Glutamatergic neuron (in vitro differentiated cells): Measurements from ENCODE around the gene NEDD4. TPM values are rescaled to one million over a fixed set of nuclear protein-coding genes. Genes with fewer than 3 reads are reported as not detected.

Source experiments
- DNase-seq: peaks from one replicate; pipeline ENCODE4 v3.0.0; 2022
- H3K27ac Mint-ChIP-seq: one replicate; pipeline ENCODE4 v1.8.0; 2020; ENCODE audit warnings: mild to moderate bottlenecking, mixed read lengths, inconsistent platforms; ENCODE audit not compliant: unreplicated experiment
- H3K27me3 Mint-ChIP-seq: one replicate; pipeline ENCODE4 v1.8.0; 2020; ENCODE audit warnings: mild to moderate bottlenecking, moderate library complexity, mixed read lengths, inconsistent platforms; ENCODE audit not compliant: unreplicated experiment
- H3K36me3 Mint-ChIP-seq: one replicate; pipeline ENCODE4 v1.8.0; 2020; ENCODE audit warnings: mild to moderate bottlenecking, mixed read lengths, inconsistent platforms; ENCODE audit not compliant: unreplicated experiment
- H3K4me1 Mint-ChIP-seq: one replicate; pipeline ENCODE4 v1.8.0; 2020; ENCODE audit warnings: mild to moderate bottlenecking, low read depth, mixed read lengths, inconsistent platforms; ENCODE audit not compliant: unreplicated experiment
- H3K4me3 Mint-ChIP-seq: one replicate; pipeline ENCODE4 v1.8.0; 2020; ENCODE audit warnings: mild to moderate bottlenecking, mixed read lengths, inconsistent platforms; ENCODE audit not compliant: unreplicated experiment
- H3K9me3 Mint-ChIP-seq: one replicate; pipeline ENCODE4 v1.8.0; 2020; ENCODE audit warnings: mild to moderate bottlenecking, moderate library complexity, mixed read lengths, inconsistent platforms; ENCODE audit not compliant: unreplicated experiment
- total RNA-seq: library from RNA; stranded (reverse); fragmentation: NEBNext Ultra II Directional; extraction: Animal tissue kit (Norgen Biotek cat#: 25700); gene quantifications from one replicate; pipeline ENCODE4 v1.2.1, GENCODE V29; 2021; ENCODE audit not compliant: unreplicated experiment
- TF ChIP-seq, protein P1 (sequence below): fragments of 200-600 bp; sonication (generic); IDR thresholded peaks from one replicate; pipeline ENCODE4 v1.5.0; 2021; ENCODE audit not compliant: partially characterized antibody, unreplicated experiment

Gene NEDD4
- total RNA-seq, 1 donor from 2014 or later = 3.7 TPM

DNA sequence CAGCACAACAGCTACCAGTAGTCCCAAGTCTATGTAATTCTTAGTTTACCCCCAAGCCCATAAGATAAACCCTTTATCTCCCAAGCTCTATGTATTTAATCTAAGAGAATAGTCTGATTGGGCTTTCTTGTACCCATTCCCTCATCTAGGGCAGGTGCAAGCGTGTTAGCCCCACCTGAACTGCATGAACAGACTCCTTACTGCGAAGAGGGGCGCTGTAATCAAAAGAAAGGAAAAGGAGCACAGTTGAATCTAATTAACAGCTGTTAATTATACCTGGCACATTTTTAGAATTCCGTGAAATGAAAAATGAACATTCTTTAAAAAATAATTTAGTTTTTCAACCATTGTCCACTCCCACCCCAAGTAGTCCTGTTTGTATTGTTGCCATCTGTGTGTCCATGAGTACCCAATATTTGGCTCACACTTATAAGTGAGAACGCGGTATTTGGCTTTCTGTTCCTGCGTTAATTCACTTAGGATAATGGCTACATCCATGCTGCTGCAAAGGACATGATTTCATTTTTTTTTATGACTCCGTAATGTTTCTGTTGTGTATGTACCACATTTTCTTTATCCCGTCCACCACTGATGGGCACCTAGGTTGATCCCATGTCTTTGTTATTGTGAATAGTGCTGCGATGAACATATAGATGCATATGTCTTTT is 26.5 kb upstream of the NEDD4 start:
- Mint-ChIP-seq H3K27me3 (no peaks in the 10 kb centered on the region), H3K27ac (no peak overlapping the region), H3K4me1 (no peaks in the 10 kb centered on the region), H3K36me3 (peaks cover 5% of the 10 kb centered on the region), H3K4me3 (no peak overlapping the region), H3K9me3 (peaks cover 3% of the 10 kb centered on the region)
- no peak for DNase-seq
- TF ChIP-seq, protein P1, sequence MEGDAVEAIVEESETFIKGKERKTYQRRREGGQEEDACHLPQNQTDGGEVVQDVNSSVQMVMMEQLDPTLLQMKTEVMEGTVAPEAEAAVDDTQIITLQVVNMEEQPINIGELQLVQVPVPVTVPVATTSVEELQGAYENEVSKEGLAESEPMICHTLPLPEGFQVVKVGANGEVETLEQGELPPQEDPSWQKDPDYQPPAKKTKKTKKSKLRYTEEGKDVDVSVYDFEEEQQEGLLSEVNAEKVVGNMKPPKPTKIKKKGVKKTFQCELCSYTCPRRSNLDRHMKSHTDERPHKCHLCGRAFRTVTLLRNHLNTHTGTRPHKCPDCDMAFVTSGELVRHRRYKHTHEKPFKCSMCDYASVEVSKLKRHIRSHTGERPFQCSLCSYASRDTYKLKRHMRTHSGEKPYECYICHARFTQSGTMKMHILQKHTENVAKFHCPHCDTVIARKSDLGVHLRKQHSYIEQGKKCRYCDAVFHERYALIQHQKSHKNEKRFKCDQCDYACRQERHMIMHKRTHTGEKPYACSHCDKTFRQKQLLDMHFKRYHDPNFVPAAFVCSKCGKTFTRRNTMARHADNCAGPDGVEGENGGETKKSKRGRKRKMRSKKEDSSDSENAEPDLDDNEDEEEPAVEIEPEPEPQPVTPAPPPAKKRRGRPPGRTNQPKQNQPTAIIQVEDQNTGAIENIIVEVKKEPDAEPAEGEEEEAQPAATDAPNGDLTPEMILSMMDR = no peak

DNA sequence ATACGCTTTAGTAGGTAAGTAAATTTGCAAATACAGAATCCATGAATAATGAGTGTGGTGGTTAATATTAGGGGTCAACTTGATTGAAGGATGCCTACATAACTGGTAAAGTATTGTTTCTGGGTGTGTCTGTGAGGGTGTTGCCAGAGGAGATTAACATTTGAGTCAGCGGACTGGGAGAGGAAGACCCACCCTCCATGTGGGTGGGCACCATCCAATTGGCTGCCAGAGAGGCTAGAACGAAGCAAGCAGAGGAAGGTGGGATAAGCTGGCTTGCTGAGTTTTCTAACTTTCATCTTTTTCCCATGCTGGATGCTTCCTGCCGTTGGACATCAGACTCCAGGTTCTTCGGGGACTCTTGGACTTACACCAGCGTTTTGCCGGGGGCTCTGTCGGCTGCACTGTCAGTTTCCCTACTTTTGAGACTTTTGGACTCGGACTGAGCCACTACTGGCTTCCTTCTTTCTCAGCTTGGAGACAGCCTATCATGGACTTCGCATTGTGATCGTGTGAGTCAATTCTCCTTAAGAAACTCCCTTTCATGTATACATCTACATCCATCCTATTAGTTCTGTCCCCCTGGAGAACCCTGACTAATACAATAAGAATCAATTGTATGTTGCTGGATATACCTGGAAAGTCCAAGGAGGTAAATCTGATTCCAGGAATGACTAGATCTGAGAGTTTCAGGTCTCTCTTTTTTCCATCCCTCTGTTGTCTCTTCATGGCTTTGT is 25.8 kb upstream of the NEDD4 start:
- no peak overlapping the region for H3K27ac Mint-ChIP-seq

DNA sequence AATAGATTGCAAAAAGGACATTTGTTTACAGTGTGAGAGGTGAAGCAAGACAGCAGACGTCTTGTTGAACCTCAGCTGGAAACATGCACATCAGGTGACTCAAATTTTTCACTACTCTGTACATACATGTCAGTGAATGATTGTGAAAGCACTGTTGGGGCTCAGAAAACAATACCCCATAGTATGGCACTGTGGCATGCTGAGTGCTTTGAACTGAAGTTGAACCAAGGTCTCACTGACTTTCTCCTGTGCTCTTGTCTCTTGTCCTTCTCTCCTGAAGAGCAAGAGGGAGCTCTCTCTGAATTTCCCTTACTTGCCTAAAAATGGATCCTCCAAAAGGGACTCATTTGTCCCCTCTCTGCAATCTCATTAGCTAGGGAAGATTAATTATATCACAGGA is 24.5 kb upstream of the NEDD4 start:
- H3K4me1 Mint-ChIP-seq = no peaks in the 10 kb centered on the region
- H3K4me3 Mint-ChIP-seq = no peak overlapping the region
- no peak for DNase-seq
- TF ChIP-seq, protein P1 = no peak
- H3K27ac Mint-ChIP-seq = no peak overlapping the region
- H3K27me3 Mint-ChIP-seq = no peaks in the 10 kb centered on the region
- H3K36me3 Mint-ChIP-seq = peaks cover 11% of the 10 kb centered on the region
- peaks cover 6% of the 10 kb centered on the region for H3K9me3 Mint-ChIP-seq

More for the DNA sequence above, 25.8 kb upstream of the NEDD4 start:
- Mint-ChIP-seq H3K4me1 (no peaks in the 10 kb centered on the region), H3K27me3 (no peaks in the 10 kb centered on the region), H3K4me3 (no peak overlapping the region), H3K9me3 (peaks cover 3% of the 10 kb centered on the region), H3K36me3 (peaks cover 4% of the 10 kb centered on the region)
- TF ChIP-seq, protein P1 = no peak
- DNase-seq = no peak

DNA sequence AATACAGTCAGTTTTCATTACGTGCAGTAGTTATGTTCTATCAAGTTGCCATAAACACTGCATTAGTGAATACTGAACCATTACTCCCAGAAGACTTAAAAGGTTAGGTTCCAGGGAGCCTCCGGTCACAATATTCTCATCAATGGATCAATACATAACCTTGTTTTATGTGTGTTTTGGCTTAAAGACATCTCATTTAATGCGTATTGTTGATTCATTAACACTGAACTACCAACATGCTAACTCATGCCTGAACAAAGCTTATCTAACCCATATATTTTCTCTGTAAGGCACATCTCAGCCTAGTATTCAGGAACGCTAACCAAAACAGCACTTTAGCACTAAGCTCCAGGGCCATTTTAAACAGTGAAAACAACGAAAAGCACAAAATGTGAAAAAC is 24.1 kb upstream of the NEDD4 start:
- Mint-ChIP-seq H3K27me3 (no peaks in the 10 kb centered on the region), H3K36me3 (peaks cover 11% of the 10 kb centered on the region), H3K4me3 (no peak overlapping the region), H3K27ac (no peak overlapping the region), H3K9me3 (peaks cover 6% of the 10 kb centered on the region), H3K4me1 (no peaks in the 10 kb centered on the region)
- TF ChIP-seq, protein P1 = no peak
- DNase-seq = no peak

DNA sequence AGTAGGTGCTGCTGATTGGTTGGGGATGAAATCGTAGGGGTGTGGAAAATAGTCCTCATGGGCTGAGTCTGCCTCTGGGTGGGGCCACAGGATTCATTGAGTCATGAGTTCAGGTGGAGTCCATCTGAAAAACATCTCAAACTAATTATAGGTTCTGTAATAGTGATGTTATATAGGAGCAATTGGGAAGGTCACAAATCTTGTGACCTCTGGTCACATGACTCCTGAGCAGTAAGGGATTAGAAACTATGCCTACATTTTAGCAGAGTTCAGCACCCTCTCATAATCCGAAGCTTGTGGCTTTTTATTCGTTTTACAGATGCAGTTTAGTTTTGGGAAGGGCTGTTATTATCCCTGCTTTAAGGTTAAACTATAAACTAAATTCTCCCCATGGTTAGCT is 22.9 kb upstream of the NEDD4 start:
- Mint-ChIP-seq H3K4me3 (no peak overlapping the region), H3K4me1 (no peaks in the 10 kb centered on the region), H3K9me3 (peaks cover 6% of the 10 kb centered on the region), H3K36me3 (peaks cover 11% of the 10 kb centered on the region), H3K27ac (no peak overlapping the region), H3K27me3 (no peaks in the 10 kb centered on the region)
- DNase-seq = no peak
- TF ChIP-seq, protein P1 = no peak
